ENCODE results near the gene SULT2B1.

DNA sequence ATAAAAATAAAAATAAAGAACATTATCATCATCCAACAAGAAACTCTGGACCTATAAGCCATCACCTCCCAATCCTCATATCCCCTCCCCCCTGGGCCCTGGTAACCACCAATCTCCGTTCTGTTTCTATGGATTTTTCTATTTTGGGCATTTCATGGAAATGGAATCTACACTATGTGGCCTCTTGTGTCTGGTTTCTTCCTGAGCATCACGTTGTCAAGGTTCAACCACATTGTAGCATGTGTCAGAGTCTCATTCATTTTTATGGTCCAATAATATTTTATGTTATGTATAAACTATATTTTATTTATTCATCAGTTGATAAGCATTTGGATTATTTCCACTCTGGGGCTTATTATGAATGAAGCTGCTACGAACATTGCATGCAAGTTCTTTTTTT lies 26.9 kb downstream of the SULT2B1 start:
- no peak for TF ChIP-seq KDM5A (IDR thresholded peaks at IDR 0.05)
- no peak for TF ChIP-seq POLR2AphosphoS2 (conservative IDR thresholded peaks at IDR 0.05; ENCODE audit: low read length)
- TF ChIP-seq, protein P1, sequence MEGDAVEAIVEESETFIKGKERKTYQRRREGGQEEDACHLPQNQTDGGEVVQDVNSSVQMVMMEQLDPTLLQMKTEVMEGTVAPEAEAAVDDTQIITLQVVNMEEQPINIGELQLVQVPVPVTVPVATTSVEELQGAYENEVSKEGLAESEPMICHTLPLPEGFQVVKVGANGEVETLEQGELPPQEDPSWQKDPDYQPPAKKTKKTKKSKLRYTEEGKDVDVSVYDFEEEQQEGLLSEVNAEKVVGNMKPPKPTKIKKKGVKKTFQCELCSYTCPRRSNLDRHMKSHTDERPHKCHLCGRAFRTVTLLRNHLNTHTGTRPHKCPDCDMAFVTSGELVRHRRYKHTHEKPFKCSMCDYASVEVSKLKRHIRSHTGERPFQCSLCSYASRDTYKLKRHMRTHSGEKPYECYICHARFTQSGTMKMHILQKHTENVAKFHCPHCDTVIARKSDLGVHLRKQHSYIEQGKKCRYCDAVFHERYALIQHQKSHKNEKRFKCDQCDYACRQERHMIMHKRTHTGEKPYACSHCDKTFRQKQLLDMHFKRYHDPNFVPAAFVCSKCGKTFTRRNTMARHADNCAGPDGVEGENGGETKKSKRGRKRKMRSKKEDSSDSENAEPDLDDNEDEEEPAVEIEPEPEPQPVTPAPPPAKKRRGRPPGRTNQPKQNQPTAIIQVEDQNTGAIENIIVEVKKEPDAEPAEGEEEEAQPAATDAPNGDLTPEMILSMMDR (IDR thresholded peaks at IDR 0.05): no peak
- no peak for TF ChIP-seq POLR2A (IDR thresholded peaks at IDR 0.05; ENCODE audit: low read length)
- TF ChIP-seq RAD21 (conservative IDR thresholded peaks at IDR 0.05 in 1 of 2, IDR thresholded peaks at IDR 0.05 in 1 of 2): no peak
- no peak for TF ChIP-seq ZFP36 (IDR thresholded peaks at IDR 0.05; ENCODE audit: borderline replicate concordance, partially characterized antibody)
- TF ChIP-seq RFX5 (IDR thresholded peaks at IDR 0.05): no peak
- TF ChIP-seq HDAC2 (IDR thresholded peaks at IDR 0.05): no peak
- TF ChIP-seq PHF8 (IDR thresholded peaks at IDR 0.05; ENCODE audit: borderline replicate concordance, low read depth): no peak

All from A549 (cell line).